Measurements from ENCODE around the gene DMBX1.

The DMBX1 gene

GRCh38 chr1:46493316-46494032 is 3.8 kb downstream of the DMBX1 start:
- no peak for TF ChIP-seq CTCF (IDR thresholded peaks at IDR 0.05)

GRCh38 chr1:46494910-46495309 is 5.3 kb downstream of the DMBX1 start:
- TF ChIP-seq CTCF (IDR thresholded peaks at IDR 0.05) = no peak

- TF ChIP-seq CTCF (IDR thresholded peaks at IDR 0.05) = no peak
Measured at GRCh38 chr1:46495778-46496177, 6.1 kb downstream of the DMBX1 start.

- no peak for TF ChIP-seq CTCF (IDR thresholded peaks at IDR 0.05)
Measured at GRCh38 chr1:46496505-46496904, 6.9 kb downstream of the DMBX1 start.

GRCh38 chr1:46497020-46497419 is 7.4 kb downstream of the DMBX1 start:
- TF ChIP-seq CTCF (IDR thresholded peaks at IDR 0.05) = no peak

GRCh38 chr1:46497665-46498064 is 8.0 kb downstream of the DMBX1 start:
- TF ChIP-seq CTCF (IDR thresholded peaks at IDR 0.05) = no peak

- TF ChIP-seq CTCF (IDR thresholded peaks at IDR 0.05) = no peak
Measured at GRCh38 chr1:46501528-46501927, 11.9 kb downstream of the DMBX1 start.

GRCh38 chr1:46503421-46503820 is 13.8 kb downstream of the DMBX1 start:
- no peak for TF ChIP-seq CTCF (IDR thresholded peaks at IDR 0.05)
